Mesendoderm (in vitro differentiated cells): ENCODE data around the gene GALNT18.

ENCODE experiments used
- DNase-seq: peaks from one replicate; pipeline ENCODE4 v3.0.0; 2013
- H2AK5ac ChIP-seq: 2 replicates; pipeline ENCODE4 v1.6.1; 2013; ENCODE audit warnings: low read length, inconsistent platforms
- H2BK120ac ChIP-seq: 2 replicates; pipeline ENCODE4 v1.6.1; 2013; ENCODE audit warnings: low read depth, mild to moderate bottlenecking, low read length, moderate library complexity, mixed read lengths
- H2BK15ac ChIP-seq: replicated peaks from 2 replicates; pipeline ENCODE4 v1.6.1; 2013; ENCODE audit warnings: low read depth, mild to moderate bottlenecking, moderate library complexity
- H2BK5ac ChIP-seq: 2 replicates; pipeline ENCODE4 v1.6.1; 2013; ENCODE audit warnings: low read length, inconsistent platforms
- H3K18ac ChIP-seq: 2 replicates; pipeline ENCODE4 v1.6.1; 2013; ENCODE audit warnings: mild to moderate bottlenecking, low read length, mixed read lengths
- H3K23ac ChIP-seq: one replicate; pipeline ENCODE4 v1.6.1; 2013; ENCODE audit warnings: low read length
- H3K27ac ChIP-seq: 2 replicates; pipeline ENCODE4 v1.5.1; 2013; ENCODE audit warnings: low read depth, mild to moderate bottlenecking, inconsistent platforms, low read length, moderate library complexity
- H3K27me3 ChIP-seq: 2 replicates; pipeline ENCODE4 v1.6.1; 2013; ENCODE audit warnings: low read length, control low read depth, mild to moderate bottlenecking, inconsistent platforms; ENCODE audit not compliant: insufficient read depth, poor library complexity
- H3K36me3 ChIP-seq: 2 replicates; pipeline ENCODE4 v1.6.1; 2013; ENCODE audit warnings: low read length, inconsistent platforms; ENCODE audit not compliant: control insufficient read depth, insufficient read depth
- H3K4ac ChIP-seq: one replicate; pipeline ENCODE4 v1.6.1; 2013; ENCODE audit warnings: low read depth, mild to moderate bottlenecking, low read length, moderate library complexity
- H3K4me1 ChIP-seq: 2 replicates; pipeline ENCODE4 v1.6.1; 2013; ENCODE audit warnings: low read depth, low read length, inconsistent platforms; ENCODE audit not compliant: control insufficient read depth
- H3K4me2 ChIP-seq: 2 replicates; pipeline ENCODE4 v1.6.1; 2013; ENCODE audit warnings: low read length
- H3K4me3 ChIP-seq: 2 replicates; pipeline ENCODE4 v1.5.1; 2013; ENCODE audit warnings: mild to moderate bottlenecking, low read length
- H3K56ac ChIP-seq: one replicate; pipeline ENCODE4 v1.6.1; 2013; ENCODE audit warnings: low read length
- H3K79me1 ChIP-seq: 2 replicates; pipeline ENCODE4 v1.6.1; 2013; ENCODE audit warnings: low read length, inconsistent platforms
- H3K79me2 ChIP-seq: 2 replicates; pipeline ENCODE4 v1.6.1; 2013; ENCODE audit warnings: mild to moderate bottlenecking, low read length; ENCODE audit not compliant: control insufficient read depth, insufficient read depth
- H3K9ac ChIP-seq: 2 replicates; pipeline ENCODE4 v1.6.1; 2013; ENCODE audit warnings: low read length, inconsistent platforms
- H4K5ac ChIP-seq: one replicate; pipeline ENCODE4 v1.6.1; 2013; ENCODE audit warnings: low read length
- H4K8ac ChIP-seq: one replicate; pipeline ENCODE4 v1.6.1; 2013; ENCODE audit warnings: low read depth, mild to moderate bottlenecking, control low read depth, low read length, moderate library complexity
- WGBS: extraction: QIAGEN DNeasy Blood & Tissue Kit; methylation state at CpG from one replicate; pipeline ENCODE4 v1.1.7; 2013; ENCODE audit warnings: low lambda C conversion rate, missing lambda C conversion rate; ENCODE audit not compliant: insufficient coverage; ENCODE audit errors: extremely low coverage; 5-methylcytosine and 5-hydroxymethylcytosine counted together

Gene GALNT18

GRCh38 chr11:11532574-11532973 is 89.2 kb downstream of the GALNT18 start:
- no peak overlapping the region for H3K4ac ChIP-seq
- no peak overlapping the region for H3K4me3 ChIP-seq
- H3K23ac ChIP-seq, result no peak overlapping the region
- no CpG with 5 or more reads among the region's 2 CpGs for WGBS
- no peak overlapping the region for H3K4me2 ChIP-seq
- no peaks in the 10 kb centered on the region for H3K4me1 ChIP-seq
- no peak overlapping the region for H3K56ac ChIP-seq
- H3K79me1 ChIP-seq, result no peaks in the 10 kb centered on the region
- no peak overlapping the region for H2BK5ac ChIP-seq
- H3K36me3 ChIP-seq, result no peaks in the 10 kb centered on the region
- H4K8ac ChIP-seq, result no peak overlapping the region
- no peak overlapping the region for H2BK120ac ChIP-seq
- no peak overlapping the region for H2AK5ac ChIP-seq
- H3K79me2 ChIP-seq, result no peaks in the 10 kb centered on the region
- DNase-seq, result no peak
- no peak overlapping the region for H2BK15ac ChIP-seq
- H3K27me3 ChIP-seq, result no peaks in the 10 kb centered on the region
- H3K27ac ChIP-seq, result no peak overlapping the region
- H3K18ac ChIP-seq, result no peak overlapping the region
- H3K9ac ChIP-seq, result no peak overlapping the region
- no peak overlapping the region for H4K5ac ChIP-seq

- DNase-seq, result no peak
- WGBS, result no CpG with 5 or more reads among the region's 11 CpGs
These were observed 90.5 kb downstream of the GALNT18 start for GRCh38 chr11:11531131-11531908.

GRCh38 chr11:11528986-11529385 is 92.8 kb downstream of the GALNT18 start:
- no peaks in the 10 kb centered on the region for H3K4me1 ChIP-seq
- no peaks in the 10 kb centered on the region for H3K36me3 ChIP-seq
- no peak overlapping the region for H3K4me3 ChIP-seq
- H3K27me3 ChIP-seq, result no peaks in the 10 kb centered on the region
- no peak overlapping the region for H2AK5ac ChIP-seq
- no peak for DNase-seq
- H3K23ac ChIP-seq, result no peak overlapping the region
- no peak overlapping the region for H2BK120ac ChIP-seq
- no peaks in the 10 kb centered on the region for H3K79me2 ChIP-seq
- WGBS, result no CpG with 5 or more reads among the region's 1 CpG
- no peak overlapping the region for H2BK5ac ChIP-seq
- H3K18ac ChIP-seq, result no peak overlapping the region
- no peak overlapping the region for H4K5ac ChIP-seq
- no peak overlapping the region for H2BK15ac ChIP-seq
- no peaks in the 10 kb centered on the region for H3K79me1 ChIP-seq
- H3K56ac ChIP-seq, result no peak overlapping the region
- no peak overlapping the region for H3K4ac ChIP-seq
- H3K4me2 ChIP-seq, result no peak overlapping the region
- no peak overlapping the region for H4K8ac ChIP-seq
- no peak overlapping the region for H3K27ac ChIP-seq
- H3K9ac ChIP-seq, result no peak overlapping the region

More at GRCh38 chr11:11531131-11531908, 90.5 kb downstream of the GALNT18 start:
- Histone ChIP-seq H3K79me1 (no peaks in the 10 kb centered on the region), H3K4me1 (no peaks in the 10 kb centered on the region), H3K79me2 (no peaks in the 10 kb centered on the region), H3K18ac (no peak overlapping the region), H3K27ac (no peak overlapping the region), H3K4me3 (no peak overlapping the region), H4K5ac (no peak overlapping the region), H2BK15ac (no peak overlapping the region), H3K4ac (no peak overlapping the region), H3K36me3 (no peaks in the 10 kb centered on the region), H3K4me2 (no peak overlapping the region), H3K27me3 (no peaks in the 10 kb centered on the region), H3K23ac (no peak overlapping the region), H2AK5ac (no peak overlapping the region), H4K8ac (no peak overlapping the region), H2BK120ac (no peak overlapping the region), H2BK5ac (no peak overlapping the region), H3K9ac (no peak overlapping the region), H3K56ac (no peak overlapping the region)

- Histone ChIP-seq H2AK5ac (no peak overlapping the region), H3K9ac (no peak overlapping the region), H4K8ac (no peak overlapping the region), H3K4me1 (no peaks in the 10 kb centered on the region), H3K27me3 (no peaks in the 10 kb centered on the region), H3K4me2 (no peak overlapping the region), H2BK120ac (no peak overlapping the region), H2BK15ac (no peak overlapping the region), H3K79me2 (no peaks in the 10 kb centered on the region), H3K18ac (no peak overlapping the region), H3K4ac (no peak overlapping the region), H3K4me3 (no peak overlapping the region), H4K5ac (no peak overlapping the region), H3K79me1 (no peaks in the 10 kb centered on the region), H3K56ac (no peak overlapping the region), H2BK5ac (no peak overlapping the region), H3K23ac (no peak overlapping the region), H3K36me3 (no peaks in the 10 kb centered on the region), H3K27ac (no peak overlapping the region)
- no CpG with 5 or more reads among the region's 5 CpGs for WGBS
- no peak for DNase-seq
These were observed 96.5 kb downstream of the GALNT18 start for GRCh38 chr11:11525283-11525682.

GRCh38 chr11:11524436-11525061 is 97.3 kb downstream of the GALNT18 start:
- H3K4me2 ChIP-seq, result no peak overlapping the region
- H3K4me1 ChIP-seq, result no peaks in the 10 kb centered on the region
- no peak overlapping the region for H2AK5ac ChIP-seq
- H3K4ac ChIP-seq, result no peak overlapping the region
- no peak overlapping the region for H4K8ac ChIP-seq
- no peak overlapping the region for H3K23ac ChIP-seq
- no peaks in the 10 kb centered on the region for H3K79me2 ChIP-seq
- H3K27ac ChIP-seq, result no peak overlapping the region
- H2BK15ac ChIP-seq, result no peak overlapping the region
- DNase-seq, result no peak
- H3K27me3 ChIP-seq, result no peaks in the 10 kb centered on the region
- no peak overlapping the region for H2BK5ac ChIP-seq
- no CpG with 5 or more reads among the region's 5 CpGs for WGBS
- H3K36me3 ChIP-seq, result no peaks in the 10 kb centered on the region
- no peak overlapping the region for H3K4me3 ChIP-seq
- H2BK120ac ChIP-seq, result no peak overlapping the region
- no peaks in the 10 kb centered on the region for H3K79me1 ChIP-seq
- H4K5ac ChIP-seq, result no peak overlapping the region
- H3K56ac ChIP-seq, result no peak overlapping the region
- H3K18ac ChIP-seq, result no peak overlapping the region
- no peak overlapping the region for H3K9ac ChIP-seq
